ENCODE results near the gene FABP3. TPM values are rescaled to one million over a fixed set of nuclear protein-coding genes. Genes with fewer than 3 reads are reported as not detected.

The FABP3 gene
- total and polyA plus RNA-seq, 2 experiments from 2014 or later, result 250 to 595 TPM

DNA sequence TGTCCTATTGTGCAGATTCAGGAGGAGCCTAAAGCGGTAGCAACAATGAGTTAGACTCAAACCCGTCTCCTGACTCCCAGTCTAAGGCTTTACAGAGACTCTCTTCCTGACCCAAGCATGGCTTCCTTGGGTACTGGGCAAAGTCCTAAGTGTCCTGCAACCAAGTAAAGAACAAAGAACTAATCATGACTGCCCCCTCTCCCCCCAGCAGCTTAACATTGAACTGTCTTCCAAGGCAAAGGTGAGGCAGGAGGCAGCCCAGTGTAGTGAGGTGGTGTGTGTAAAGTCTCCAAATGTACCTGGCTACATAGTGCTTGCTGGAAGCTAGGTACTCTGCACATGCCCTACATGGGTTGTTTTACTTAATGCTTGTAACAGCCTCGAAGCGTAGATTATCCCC, 2.3 kb downstream of the FABP3 start:
- Histone ChIP-seq H3K9me3 (ENCODE audit: low read depth) (no peaks in the 10 kb centered on the region), H3K4me1 (ENCODE audit: low read depth) (peaks cover 52% of the 10 kb centered on the region), H3K27me3 (no peaks in the 10 kb centered on the region), H3K27ac (peak overlapping the region; percentile 100), H3K36me3 (peaks cover 19% of the 10 kb centered on the region), H3K4me3 (no peak overlapping the region)
- TF ChIP-seq CTCF (IDR thresholded peaks at IDR 0.05; ENCODE audit: low read depth, low read length), result no peak
- no peak for DNase-seq (ENCODE audit: low read depth in 1 of 2, low spot score in 1 of 2)

- DNase-seq (ENCODE audit: low read depth in 1 of 2, low spot score in 1 of 2), result peak in 1 of 2 donors; percentile 49
- TF ChIP-seq CTCF (IDR thresholded peaks at IDR 0.05; ENCODE audit: low read depth, low read length), result no peak
- Histone ChIP-seq H3K4me1 (ENCODE audit: low read depth) (peaks cover 52% of the 10 kb centered on the region), H3K4me3 (no peak overlapping the region), H3K27ac (peak overlapping the region; percentile 100), H3K36me3 (peaks cover 22% of the 10 kb centered on the region), H3K9me3 (ENCODE audit: low read depth) (no peaks in the 10 kb centered on the region), H3K27me3 (no peaks in the 10 kb centered on the region)
These were observed 2.9 kb downstream of the FABP3 start for GRCh38 chr1:31370021-31370420.

GRCh38 chr1:31368611-31369107, 4.2 kb downstream of the FABP3 start:
- TF ChIP-seq CTCF (IDR thresholded peaks at IDR 0.05; ENCODE audit: low read depth, low read length), result no peak
- Histone ChIP-seq H3K4me1 (ENCODE audit: low read depth) (peaks cover 46% of the 10 kb centered on the region), H3K4me3 (no peak overlapping the region), H3K27me3 (no peaks in the 10 kb centered on the region), H3K9me3 (ENCODE audit: low read depth) (no peaks in the 10 kb centered on the region), H3K36me3 (peaks cover 29% of the 10 kb centered on the region), H3K27ac (peak overlapping the region; percentile 92)
- DNase-seq (ENCODE audit: low read depth in 1 of 2, low spot score in 1 of 2), result peak in 1 of 2 donors; percentile 67

- Histone ChIP-seq H3K4me1 (ENCODE audit: low read depth) (peaks cover 36% of the 10 kb centered on the region), H3K4me3 (no peak overlapping the region), H3K27ac (peak overlapping the region; percentile 92), H3K27me3 (no peaks in the 10 kb centered on the region), H3K36me3 (peaks cover 29% of the 10 kb centered on the region), H3K9me3 (ENCODE audit: low read depth) (no peaks in the 10 kb centered on the region)
- no peak for TF ChIP-seq CTCF (IDR thresholded peaks at IDR 0.05; ENCODE audit: low read depth, low read length)
- DNase-seq (ENCODE audit: low read depth in 1 of 2, low spot score in 1 of 2), result no peak
These were observed 6.1 kb downstream of the FABP3 start for GRCh38 chr1:31366796-31367195.

DNA sequence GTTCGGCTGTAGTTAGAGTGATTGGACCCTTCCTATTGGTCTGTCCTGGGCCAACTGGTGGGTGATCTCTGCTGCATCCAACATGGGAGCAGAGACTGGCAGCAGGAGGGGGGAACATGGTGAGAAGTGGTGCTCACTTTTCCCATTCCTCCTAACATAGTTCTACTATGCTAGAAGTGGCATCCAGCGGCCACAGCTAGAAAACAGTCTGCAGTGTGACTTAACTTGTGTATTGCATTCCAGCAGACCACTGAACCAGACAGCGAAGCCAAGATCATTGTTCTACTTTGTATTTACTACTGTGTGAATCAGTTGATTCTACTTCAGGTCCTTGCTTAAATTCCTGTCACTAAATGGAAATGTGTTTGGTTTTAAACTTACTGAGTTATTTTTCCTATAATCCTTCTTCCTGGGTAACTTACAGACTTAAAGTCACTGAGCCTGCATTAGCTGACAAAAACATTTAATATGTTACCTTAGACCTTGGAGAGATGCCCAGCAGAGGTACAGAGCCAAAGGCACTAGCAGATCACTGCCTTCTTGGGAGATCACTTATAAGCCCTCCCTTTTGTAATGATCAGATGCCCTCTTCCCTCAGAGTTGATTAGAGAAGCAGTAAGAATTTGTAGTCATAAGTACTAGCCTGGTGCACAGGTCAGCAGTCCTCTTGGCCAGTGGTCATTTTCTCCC, 8.2 kb downstream of the FABP3 start:
- no peak for TF ChIP-seq CTCF (IDR thresholded peaks at IDR 0.05; ENCODE audit: low read depth, low read length)
- no peak for DNase-seq (ENCODE audit: low read depth in 1 of 2, low spot score in 1 of 2)
- Histone ChIP-seq H3K27me3 (no peaks in the 10 kb centered on the region), H3K36me3 (peaks cover 33% of the 10 kb centered on the region), H3K4me3 (no peak overlapping the region), H3K4me1 (ENCODE audit: low read depth) (peaks cover 15% of the 10 kb centered on the region), H3K27ac (peak overlapping the region; percentile 54), H3K9me3 (ENCODE audit: low read depth) (no peaks in the 10 kb centered on the region)

Data from cardiac muscle cell (in vitro differentiated cells and primary cell).